ENCODE data around the gene TFDP1.
"Not testable (repeated sequence)": the region's sequence is repeated elsewhere in the genome, so short reads cannot be mapped to it uniquely, and the experiment has no call there.

TFDP1 gene

GRCh38 chr13:113576597-113576996 lies 8.0 kb upstream of the TFDP1 start:
- no peak for DNase-seq

DNA sequence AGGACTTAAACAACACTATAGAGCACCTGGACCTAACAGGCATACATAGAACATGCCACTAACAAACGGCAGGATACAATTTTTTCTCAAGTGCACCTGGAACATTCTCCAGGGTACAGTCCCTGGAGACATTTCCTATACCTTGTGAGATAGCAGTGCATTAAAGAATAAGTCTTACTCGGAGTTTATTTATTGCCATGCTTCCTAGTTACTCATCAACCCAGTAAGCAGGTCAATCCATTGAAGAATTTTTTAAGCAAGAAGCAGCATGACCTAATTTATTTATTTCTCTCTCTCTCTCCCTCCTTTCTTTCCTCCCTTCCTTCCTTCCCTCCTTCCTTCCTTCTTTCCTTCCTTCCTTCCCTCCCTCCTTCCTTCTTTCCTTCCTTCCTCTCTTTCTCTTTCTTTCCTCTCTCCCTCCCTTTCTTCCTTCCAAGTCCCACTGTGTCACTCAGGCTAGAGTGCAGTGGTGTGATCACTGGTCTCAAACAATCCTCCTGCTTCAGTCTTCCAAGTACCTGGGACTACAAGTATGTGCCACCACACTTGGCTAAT lies 6.6 kb upstream of the TFDP1 start:
- DNase-seq: no peak

GRCh38 chr13:113579686-113580085 lies 4.9 kb upstream of the TFDP1 start:
- DNase-seq: no peak

- no peak for DNase-seq
These were observed 2.7 kb upstream of the TFDP1 start for GRCh38 chr13:113581871-113582270.

- DNase-seq: no peak
These were observed 1.5 kb upstream of the TFDP1 start for GRCh38 chr13:113582841-113583631.

- no peak for DNase-seq
These were observed 518 bp downstream of the TFDP1 start for GRCh38 chr13:113584870-113585671.

- DNase-seq: no peak
These were observed 1.3 kb downstream of the TFDP1 start for GRCh38 chr13:113585896-113586295.

- DNase-seq: peak; percentile 7
These were observed 2.3 kb downstream of the TFDP1 start for GRCh38 chr13:113586661-113587479.

- no peak for DNase-seq
These were observed 4.0 kb downstream of the TFDP1 start for GRCh38 chr13:113588394-113589111.

DNA sequence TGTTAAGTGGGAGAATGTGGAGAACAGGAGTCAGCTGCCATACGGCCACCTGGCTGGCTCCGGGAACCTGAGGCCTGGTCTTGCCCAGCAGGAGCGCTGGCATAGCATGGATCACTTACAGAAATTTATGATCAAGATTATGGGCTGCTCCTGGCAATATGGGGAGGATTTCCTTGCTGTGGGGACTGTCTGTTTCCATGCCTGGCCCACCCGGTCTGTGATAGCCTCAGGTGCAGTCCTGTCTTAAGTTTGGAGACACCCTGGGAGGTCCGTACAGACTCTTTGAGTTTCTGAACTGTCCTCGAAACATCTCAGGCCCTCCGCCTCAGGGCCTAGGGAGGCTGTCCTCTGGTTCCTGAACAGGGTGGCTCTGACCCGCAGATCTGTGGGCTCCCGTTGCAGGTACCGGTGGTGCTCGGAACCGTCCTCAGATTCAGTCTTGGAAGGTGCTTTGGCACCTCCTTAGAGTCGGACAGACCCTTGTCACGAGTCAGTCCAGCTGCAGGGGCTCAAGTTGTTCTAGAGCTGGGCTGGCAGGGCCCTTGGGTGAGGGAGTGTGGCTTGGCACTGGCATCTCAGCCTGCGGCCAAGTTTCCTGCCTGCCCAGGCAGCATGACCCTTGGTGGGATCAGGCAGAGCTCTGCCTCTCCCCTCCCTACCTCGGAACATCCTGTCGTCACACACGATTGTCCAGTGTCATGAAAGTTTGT lies 4.9 kb downstream of the TFDP1 start:
- no peak for DNase-seq

DNA sequence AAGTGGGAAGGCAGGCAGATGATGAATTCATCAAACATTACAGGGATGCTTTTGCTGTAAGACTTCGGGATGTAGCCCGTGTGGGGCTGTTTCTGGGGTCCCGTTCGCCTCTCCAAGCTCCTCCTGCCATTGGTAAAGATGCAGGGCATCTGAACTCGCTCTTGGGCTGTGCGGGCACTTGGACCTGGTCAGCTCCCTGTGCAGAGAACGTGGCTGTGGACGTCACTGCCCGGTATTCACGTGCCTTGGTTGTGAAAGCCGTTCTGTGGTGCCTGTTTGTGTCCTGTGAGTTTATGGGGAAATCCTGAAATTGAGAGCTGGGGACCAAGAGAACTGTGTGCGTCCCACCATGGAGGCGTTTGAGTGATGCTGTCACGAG lies 5.4 kb downstream of the TFDP1 start:
- no peak for DNase-seq

DNA sequence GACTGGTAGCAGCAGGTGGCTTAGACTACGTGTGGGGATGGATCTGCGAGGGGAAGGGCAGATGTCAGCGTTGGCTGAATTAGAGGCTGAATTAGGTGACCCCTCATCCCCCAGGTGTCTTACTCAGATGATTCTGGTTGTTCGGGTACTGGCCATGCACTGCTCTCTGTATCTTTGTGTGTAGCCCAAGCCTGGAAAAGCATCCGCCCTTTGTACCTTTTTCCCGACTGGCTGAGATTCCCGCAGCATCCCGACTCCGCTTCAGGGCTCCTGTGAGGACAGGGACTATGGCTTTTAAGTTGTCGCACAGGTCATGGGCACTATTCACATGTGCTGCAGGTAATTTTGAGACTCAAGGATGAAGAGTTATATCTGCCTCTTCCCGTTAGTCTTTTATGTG lies 7.2 kb downstream of the TFDP1 start:
- DNase-seq: no peak

DNA sequence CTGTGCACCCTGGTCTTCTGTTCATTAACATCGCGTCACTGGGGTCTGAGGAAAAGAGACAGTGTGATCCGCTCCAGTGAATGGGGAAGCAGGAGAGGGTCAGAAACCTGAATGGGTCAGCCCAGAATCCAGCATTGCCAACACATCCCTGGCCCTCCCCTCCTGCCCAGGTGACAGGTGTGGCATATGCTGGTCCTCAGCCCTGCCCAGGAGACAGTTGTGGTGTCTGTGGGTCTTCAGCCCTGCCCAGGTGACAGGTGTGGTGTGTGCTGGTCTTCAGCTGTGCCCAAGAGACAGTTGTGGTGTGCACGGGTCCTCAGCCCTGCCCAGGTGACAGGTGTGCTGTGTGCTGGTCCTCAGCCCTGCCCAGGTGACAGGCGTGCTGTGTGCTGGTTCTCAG lies 8.0 kb downstream of the TFDP1 start:
- DNase-seq: no peak

DNA sequence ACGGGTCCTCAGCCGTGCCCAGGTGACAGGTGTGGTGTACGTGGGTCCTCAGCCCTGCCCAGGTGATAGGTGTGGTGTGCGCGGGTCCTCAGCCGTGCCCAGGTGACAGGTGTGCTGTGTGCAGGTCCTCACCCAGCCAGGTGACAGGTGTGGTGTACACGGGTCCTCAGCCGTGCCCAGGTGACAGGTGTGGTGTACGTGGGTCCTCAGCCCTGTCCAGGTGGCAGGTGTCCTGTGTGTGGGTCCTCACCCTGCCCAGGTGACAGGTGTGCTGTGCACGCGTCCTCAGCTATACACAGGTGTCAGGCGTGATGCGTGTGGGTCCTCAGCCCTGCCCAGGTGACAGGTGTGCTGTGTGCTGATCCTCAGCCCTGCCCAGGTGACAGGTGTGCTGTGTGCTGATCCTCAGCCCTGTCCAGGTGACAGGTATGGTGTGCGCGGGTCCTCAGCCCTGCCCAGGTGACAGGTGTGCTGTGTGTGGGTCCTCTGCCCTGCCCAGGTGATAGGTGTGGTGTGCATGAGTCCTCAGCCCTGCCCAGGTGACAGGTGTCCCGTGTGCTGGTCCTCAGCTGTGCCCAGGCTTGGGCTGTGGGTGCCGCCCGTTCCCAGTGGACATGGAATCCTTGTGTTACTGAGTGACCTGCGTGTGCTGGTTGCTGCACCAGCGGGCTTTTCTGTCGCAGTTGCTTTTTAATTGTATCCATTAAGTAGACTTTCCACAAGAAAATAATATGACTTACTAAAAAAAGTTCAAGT lies 9.7 kb downstream of the TFDP1 start:
- not testable (repeated sequence) for DNase-seq

- DNase-seq: no peak
These were observed 10.6 kb downstream of the TFDP1 start for GRCh38 chr13:113595131-113595530.

DNA sequence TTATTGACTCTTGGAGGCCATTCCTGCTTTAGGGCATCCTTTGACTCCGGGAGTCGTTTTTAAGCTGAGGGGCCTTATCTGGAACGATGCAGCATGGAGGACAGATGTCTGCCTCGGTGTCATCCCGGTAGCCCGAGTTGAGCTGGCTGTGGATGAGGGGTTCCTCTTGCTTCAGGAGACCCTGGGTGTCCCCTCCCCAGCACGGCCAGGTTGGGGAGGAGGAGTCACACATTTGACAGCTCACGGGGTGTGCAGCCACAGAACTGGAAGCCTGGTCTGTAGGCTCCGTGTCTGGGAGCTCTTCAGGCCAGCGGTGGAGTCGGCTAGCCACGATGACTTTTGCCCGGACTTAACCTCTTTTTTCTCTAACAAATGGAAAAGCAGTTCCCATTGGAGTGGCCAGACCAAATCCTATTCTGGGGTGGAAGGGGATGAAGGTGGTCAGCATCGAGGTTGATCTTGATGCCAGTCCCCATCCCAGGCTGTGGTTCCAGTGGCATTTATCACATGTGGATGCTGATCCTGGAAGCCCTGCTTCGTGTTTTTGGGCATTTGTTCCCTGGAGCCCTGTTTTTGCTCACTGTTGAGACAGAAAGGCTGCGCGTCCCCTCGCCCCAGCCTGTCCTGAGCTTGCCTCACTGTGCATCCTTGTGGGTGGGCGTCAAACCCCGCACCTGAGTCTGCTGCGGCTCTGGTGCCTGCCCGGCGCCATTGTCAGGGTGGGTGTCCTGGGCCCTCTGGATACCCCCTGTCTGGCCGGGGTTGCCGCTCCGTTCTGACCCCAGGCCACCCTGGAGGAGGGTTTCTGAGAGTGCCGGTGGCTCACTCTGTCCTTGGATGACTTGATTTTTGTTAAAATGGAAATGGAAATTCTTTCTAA lies 12.0 kb downstream of the TFDP1 start:
- no peak for DNase-seq

GRCh38 chr13:113597391-113598080 lies 13.0 kb downstream of the TFDP1 start:
- no peak for DNase-seq

- no peak for DNase-seq
These were observed 13.5 kb downstream of the TFDP1 start for GRCh38 chr13:113598081-113598410.

DNA sequence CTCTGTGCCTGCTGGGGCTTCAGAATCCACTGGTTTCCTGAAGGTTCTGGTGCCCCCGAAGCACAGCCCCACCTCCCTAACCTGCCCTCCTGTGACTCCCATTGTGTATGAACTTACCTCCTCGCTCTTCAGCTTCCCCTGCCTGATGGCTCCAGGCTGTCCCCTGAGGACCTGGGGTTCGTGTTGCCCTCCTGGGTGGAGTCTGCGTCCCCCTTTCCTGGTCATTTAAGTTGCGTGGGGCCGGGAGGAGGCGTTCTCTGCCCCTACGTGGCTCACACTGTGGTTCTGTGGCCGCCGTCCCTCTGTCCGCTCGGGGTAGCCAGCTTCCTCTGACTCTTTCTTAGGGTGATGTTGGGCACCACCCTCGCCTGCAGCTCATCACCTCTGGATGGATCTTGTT lies 13.9 kb downstream of the TFDP1 start:
- DNase-seq: no peak

All from CD4-positive, alpha-beta T cell treated with Interleukin-12 subunit alpha and Interleukin-12 subunit beta, for 1 hour (primary cell).